Skin epidermis (tissue), 12 donors: ENCODE measurements around the gene ST3GAL5.
"Not testable (repeated sequence)": the region's sequence is repeated elsewhere in the genome, so short reads cannot be mapped to it uniquely, and the experiment has no call there.

ENCODE experiments used
- H3K27ac ChIP-seq, 21 experiments: fragments of 200-600 bp; sonication (generic) in 11 of 21; one replicate each; pipeline ENCODE4 v1.5.0; 2020; ENCODE audit warnings: mild to moderate bottlenecking in 3 of 21, inconsistent platforms in 2 of 21, moderate library complexity in 2 of 21
- H3K4me3 ChIP-seq, 7 experiments: fragments of 200-600 bp; sonication (generic) in 2 of 7; one replicate each; pipeline ENCODE4 v1.5.0; 2020; ENCODE audit warnings: inconsistent platforms in 2 of 7, mild to moderate bottlenecking in 2 of 7, moderate library complexity in 1 of 7

The ST3GAL5 gene

GRCh38 chr2:85888684-85889626 is at the start of gene ST3GAL5:
Gene ST3GAL5, minus strand, starts transcription at chr2:85888990. Its CDS starts 85 bp downstream, at chr2:85888905.
- Histone ChIP-seq H3K4me3 (peak within 1 kb of the TSS; percentile 58 to 90 (median 77)), H3K27ac (peak within 1 kb of the TSS; percentile 54 to 91 (median 81))

- H3K27ac ChIP-seq = no peak overlapping the region
Observed at GRCh38 chr2:85938456-85938855, 49.7 kb upstream of the ST3GAL5 start.

GRCh38 chr2:85937069-85937439 is 48.3 kb upstream of the ST3GAL5 start:
- Histone ChIP-seq H3K4me3 (no peak overlapping the region), H3K27ac (no peak overlapping the region)

More at GRCh38 chr2:85938456-85938855, 49.7 kb upstream of the ST3GAL5 start:
- no peak overlapping the region for H3K4me3 ChIP-seq

DNA sequence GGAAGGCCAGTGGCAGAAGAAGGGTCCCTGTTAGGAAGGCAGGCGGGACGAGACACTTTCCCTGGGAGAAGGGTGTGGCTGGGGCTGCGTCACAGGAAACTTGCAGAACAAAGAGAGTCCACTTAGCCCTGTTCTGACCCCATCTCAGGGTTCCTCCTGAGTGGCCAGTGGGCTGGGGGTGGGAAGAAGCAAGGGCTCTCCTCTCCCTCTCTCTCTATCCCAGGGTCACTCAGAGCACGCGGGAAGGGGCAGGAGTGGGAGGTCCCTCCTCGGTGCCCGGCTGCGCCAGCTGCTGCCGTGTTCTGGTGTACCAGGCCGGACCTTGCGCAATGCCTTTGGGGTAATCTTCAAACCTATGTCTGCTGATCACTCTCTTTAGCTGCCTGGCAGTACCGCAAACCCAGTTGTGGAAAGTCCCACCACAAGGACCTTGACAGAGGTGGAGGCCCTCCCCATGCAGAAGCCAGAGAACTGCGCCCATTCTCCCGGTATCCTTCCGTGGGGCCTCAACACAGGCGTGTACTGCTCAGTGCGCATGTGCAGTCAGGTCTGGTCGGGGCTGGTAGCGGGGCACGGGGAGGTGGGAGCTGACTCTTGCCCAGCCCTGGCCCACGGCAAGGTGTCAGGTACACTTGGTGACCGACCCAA is 47.8 kb upstream of the ST3GAL5 start:
- H3K4me3 ChIP-seq = no peak overlapping the region
- H3K27ac ChIP-seq = no peak overlapping the region

- Histone ChIP-seq H3K27ac (no peak overlapping the region), H3K4me3 (no peak overlapping the region)
Observed at GRCh38 chr2:85935746-85936208, 47.0 kb upstream of the ST3GAL5 start.

GRCh38 chr2:85935170-85935745 is 46.5 kb upstream of the ST3GAL5 start:
- no peak overlapping the region for H3K4me3 ChIP-seq
- H3K27ac ChIP-seq = no peak overlapping the region

- Histone ChIP-seq H3K27ac (no peak overlapping the region), H3K4me3 (no peak overlapping the region)
Observed at GRCh38 chr2:85933753-85934594, 45.2 kb upstream of the ST3GAL5 start.

DNA sequence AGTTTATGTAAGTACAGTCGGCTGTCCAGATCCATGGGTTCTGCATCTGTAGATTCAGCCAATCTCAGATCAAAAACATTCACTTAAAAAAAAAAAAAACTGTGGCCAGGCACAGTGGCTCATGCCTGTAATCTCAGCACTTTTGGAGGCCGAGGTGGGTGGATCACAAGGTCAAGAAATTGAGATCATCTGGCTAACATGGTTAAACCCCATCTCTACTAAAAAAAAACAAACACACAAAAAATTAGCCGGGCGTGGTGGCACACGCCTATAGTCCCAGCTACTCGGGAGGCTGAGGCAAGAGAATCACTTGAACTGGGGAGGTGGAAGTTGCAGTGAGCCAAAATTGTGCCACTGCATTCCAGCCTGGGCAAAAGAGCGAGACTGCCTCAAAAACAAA is 42.4 kb upstream of the ST3GAL5 start:
- H3K27ac ChIP-seq = peak overlapping the region in 4 of 21 experiments; percentile 0 to 66 (median 25)
- not testable (repeated sequence) for H3K4me3 ChIP-seq

DNA sequence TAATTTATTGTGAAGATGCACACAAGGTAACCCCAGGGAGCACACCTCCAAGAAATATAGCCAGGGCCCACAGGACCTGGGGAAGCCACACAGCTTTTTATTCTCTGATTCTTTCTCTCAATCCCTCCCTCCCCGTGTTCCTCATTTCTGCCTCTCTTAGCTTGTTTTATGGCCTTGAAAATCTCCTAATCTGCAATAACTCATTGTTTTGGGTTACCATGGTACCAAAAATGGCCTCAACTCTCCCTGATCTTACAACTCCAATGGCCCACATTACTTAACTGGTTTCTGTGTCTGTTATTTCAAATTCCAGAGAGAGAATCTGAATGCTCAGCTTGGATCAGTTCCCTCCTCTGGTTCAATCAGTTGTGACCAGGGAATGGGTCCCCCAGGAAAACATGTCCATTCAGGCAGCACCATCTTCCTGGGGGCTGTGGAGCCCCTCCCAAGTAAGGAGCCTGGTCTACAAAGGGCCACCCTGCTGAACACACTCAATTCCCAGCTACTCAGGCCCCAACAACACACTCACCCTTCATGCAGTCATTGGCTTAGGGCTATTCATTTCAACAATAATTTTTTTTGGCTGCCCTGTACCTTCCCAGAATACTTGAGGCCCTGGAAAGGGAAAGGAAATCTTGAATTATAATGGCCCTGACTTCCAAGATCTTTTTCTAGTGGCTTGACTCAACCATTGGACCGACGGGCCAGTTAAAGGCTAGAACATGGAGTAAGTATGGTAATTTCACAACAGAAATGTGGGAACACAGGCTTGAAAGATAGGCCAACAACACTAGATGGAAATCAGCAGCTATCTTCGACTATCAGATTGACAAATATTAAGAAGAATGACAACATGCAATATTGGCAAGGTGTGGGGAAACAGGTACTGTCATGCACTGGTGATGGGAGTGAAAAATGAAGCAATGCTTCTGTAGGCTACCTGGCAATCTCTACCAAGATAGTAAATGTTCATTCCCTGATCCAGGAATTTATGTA is 41.6 kb upstream of the ST3GAL5 start:
- Histone ChIP-seq H3K27ac (peak overlapping the region in 10 of 21 experiments; percentile 5 to 66 (median 33)), H3K4me3 (no peak overlapping the region)

DNA sequence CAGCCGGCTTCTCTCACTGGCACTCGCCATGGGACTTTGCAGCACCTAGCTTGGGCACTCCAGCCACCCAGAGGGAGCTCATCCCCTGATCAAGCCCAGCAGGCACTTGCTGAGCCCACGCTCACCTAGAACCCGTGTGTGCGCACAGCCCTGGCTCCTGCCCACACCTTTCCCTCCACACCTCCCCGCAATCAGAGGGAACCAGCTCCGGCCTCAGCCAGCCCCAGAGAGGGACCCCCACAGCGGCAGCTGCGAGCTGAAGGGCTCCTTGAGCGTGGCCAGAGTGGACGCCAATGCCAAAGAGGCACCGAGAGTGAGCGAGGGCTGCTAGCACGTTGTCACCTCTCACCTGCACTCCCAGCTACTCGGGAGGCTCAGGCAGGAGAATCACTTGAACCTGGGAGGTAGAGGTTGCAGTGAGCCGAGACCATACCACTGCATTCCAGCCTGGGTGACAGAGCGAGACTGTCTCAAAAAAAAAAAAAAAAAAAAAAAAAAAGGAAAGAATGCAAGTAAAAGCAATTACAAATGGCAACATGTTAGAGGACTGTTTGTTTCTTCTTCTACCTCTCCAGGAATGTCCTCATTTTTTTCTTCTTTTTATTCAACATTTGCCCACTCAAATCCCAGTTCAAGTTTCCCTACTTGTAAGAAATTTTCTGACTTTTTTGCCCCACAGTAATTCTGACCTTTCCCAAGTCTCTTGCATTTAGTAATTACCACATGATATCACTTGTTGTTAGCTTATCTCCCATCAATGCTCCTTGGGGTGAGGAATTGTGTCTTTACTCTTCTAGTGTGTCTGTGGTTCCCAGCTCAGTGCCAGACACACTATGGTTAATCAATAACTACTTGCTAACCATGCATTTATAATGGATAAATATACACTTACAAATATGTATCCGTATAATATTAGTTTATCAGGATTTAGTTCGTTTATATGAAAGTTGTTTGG is 40.6 kb upstream of the ST3GAL5 start:
- no peak overlapping the region for H3K4me3 ChIP-seq
- peak overlapping the region in 2 of 21 experiments; percentile 23 to 66 for H3K27ac ChIP-seq

DNA sequence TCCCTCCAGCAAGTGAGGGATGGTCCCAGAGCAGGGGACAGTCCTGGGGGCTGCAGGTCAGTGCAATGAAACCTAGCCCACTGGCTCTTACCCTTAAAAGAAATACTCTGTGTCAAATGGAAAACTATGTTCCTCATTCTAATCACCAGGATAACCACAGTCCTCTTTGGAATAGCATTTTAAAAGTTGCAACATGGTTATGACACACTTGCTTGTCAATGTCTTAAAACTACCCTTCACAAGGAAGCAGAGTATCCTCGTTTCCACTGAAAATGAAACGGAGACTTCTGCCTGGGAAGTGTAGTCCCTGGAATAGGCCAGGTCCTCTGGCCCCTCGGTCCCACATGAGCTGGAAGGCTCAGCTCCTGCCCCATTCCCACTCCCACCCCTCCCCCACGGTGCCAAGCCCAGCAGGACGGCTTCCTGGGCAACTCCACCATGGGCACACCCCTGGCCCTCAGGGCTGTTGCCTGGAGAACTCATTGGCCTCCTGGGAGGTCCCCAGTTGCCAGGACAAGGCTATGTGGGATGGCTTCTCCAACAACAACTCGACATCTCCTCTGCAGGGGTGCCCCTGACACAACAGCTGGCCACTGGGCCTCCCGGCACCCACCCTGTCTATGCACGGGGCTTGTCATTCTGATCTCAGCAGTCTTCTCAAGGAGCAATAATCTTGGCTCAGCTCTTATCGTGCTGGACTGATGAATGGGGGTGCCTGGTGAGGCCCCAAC is 38.3 kb upstream of the ST3GAL5 start:
- peak overlapping the region in 4 of 21 experiments; percentile 0 to 49 (median 24) for H3K27ac ChIP-seq
- H3K4me3 ChIP-seq = no peak overlapping the region

- Histone ChIP-seq H3K4me3 (no peak overlapping the region), H3K27ac (no peak overlapping the region)
Observed at GRCh38 chr2:85926526-85926925, 37.7 kb upstream of the ST3GAL5 start.

GRCh38 chr2:85925216-85925671 is 36.5 kb upstream of the ST3GAL5 start:
- peak overlapping the region in 10 of 21 experiments; percentile 9 to 59 (median 38) for H3K27ac ChIP-seq
- H3K4me3 ChIP-seq = no peak overlapping the region

GRCh38 chr2:85924522-85924921 is 35.7 kb upstream of the ST3GAL5 start:
- Histone ChIP-seq H3K4me3 (no peak overlapping the region), H3K27ac (peak overlapping the region in 16 of 21 experiments; percentile 9 to 59 (median 32))

- Histone ChIP-seq H3K27ac (no peak overlapping the region), H3K4me3 (no peak overlapping the region)
Observed at GRCh38 chr2:85922199-85922598, 33.4 kb upstream of the ST3GAL5 start.

DNA sequence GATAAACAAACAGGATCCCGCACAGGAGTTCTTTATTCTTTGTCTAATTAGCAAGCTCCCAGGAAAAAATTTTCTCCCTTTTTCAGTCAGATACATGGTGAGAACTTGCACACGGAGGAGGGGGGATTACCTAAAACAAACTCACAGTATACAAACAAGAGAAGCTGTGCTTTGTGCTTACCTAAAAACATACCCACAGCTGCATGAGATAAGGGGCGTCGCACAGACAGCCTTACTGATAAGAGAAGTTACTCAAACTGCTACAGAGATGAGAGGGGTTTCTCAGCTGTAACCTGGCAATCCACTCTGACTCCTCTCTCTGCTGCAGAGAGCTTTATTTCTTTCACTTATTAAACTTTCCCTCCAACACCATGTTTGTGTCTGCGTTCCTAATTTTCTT is 32.9 kb upstream of the ST3GAL5 start:
- Histone ChIP-seq H3K27ac (peak overlapping the region in 2 of 21 experiments; percentile 0 to 26), H3K4me3 (no peak overlapping the region)
